Measurements from ENCODE around the gene RSAD1. TPM values are rescaled to one million over a fixed set of nuclear protein-coding genes. Genes with fewer than 3 reads are reported as not detected.

The RSAD1 gene
- polyA plus RNA-seq, 1 of the 3 experiments (the other 2 are of a cell fraction) = 44.7 TPM

DNA sequence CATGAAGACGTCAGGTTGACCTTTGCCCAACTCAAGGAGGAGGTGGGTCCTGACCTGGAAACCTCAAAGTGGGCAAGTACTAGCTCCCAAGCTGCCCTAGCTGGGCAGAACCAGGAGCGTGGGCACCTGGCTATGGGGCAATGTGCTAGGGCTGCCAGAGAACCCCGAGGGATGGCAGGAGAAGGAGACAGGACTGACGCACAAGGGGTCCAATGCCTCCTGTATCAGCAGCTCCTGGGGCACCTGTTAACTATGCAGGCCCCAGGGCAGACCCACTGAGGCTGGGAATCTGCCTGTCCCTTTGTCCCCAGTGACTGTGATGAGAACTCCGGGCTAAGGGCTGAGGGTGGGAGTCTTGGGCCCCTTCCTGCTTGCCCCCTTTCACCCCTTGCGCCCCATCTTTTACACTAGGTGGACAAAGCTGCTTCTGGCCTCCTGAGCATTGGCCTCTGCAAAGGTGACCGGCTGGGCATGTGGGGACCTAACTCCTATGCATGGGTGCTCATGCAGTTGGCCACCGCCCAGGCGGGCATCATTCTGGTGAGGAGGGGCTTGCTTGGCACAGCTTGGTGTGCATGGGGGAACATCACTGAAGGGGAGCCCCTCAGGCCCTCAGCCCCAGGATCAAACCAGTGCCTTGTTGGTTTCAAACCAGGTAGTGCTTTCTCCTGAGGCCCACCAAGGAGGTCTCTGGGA is 17.7 kb upstream of the RSAD1 start:
- TF ChIP-seq EZH2phosphoT487 (IDR thresholded peaks at IDR 0.05; ENCODE audit: borderline replicate concordance, low read depth) (no peak), YY1 (IDR thresholded peaks at IDR 0.05; ENCODE audit: low read depth) (no peak), RCOR1 (IDR thresholded peaks at IDR 0.05; ENCODE audit: low read length) (no peak), FOSL2 (IDR thresholded peaks at IDR 0.05; ENCODE audit: borderline replicate concordance, low read depth) (no peak), FOXJ3 (CRISPR knock-in tag; IDR thresholded peaks at IDR 0.05) (no peak)
- TF ChIP-seq, protein P1, sequence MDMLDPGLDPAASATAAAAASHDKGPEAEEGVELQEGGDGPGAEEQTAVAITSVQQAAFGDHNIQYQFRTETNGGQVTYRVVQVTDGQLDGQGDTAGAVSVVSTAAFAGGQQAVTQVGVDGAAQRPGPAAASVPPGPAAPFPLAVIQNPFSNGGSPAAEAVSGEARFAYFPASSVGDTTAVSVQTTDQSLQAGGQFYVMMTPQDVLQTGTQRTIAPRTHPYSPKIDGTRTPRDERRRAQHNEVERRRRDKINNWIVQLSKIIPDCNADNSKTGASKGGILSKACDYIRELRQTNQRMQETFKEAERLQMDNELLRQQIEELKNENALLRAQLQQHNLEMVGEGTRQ (IDR thresholded peaks at IDR 0.05; ENCODE audit: borderline replicate concordance, low read depth, low read length) = no peak
- TF ChIP-seq, protein P2, sequence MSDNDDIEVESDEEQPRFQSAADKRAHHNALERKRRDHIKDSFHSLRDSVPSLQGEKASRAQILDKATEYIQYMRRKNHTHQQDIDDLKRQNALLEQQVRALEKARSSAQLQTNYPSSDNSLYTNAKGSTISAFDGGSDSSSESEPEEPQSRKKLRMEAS (IDR thresholded peaks at IDR 0.05; ENCODE audit: low read depth) = no peak
- CTCF ChIA-PET = interaction anchor here (0.6 to 4.1 kb wide), 4 partner anchors 12 to 186 kb away, joined by 3 to 18 read pairs (median 9); partner anchors contain the start of gene RSAD1

DNA sequence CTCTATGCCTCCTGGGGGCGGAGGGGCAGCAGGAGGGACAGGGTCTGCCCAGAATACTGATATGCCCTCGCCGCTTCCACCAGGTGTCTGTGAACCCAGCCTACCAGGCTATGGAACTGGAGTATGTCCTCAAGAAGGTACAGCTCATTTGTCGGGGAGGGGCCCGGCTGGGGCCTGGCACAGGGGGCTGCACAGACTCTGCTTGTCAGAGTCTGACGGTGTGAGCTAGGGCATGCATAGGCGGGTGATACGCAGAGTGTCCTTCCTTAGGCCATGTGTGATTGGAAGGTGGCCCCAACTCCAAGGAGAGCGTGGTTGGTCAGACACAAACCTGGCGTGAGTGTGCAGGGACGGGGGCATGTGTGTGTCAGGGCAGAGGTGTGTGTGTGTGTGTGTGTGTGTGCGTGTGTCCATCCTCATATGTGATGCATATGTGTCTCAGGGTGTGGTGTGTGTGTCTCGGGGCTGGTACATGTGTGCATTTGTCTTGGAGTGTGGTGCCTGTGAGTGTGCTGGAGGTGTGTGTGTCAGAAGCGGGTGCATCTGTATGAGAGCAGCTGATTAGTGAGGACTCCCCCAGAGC is 17.0 kb upstream of the RSAD1 start:
- no peaks in the 10 kb centered on the region for H3K4me1 ChIP-seq (ENCODE audit: control insufficient read depth in 1 of 2, insufficient read depth in 2 of 2, low read depth in 1 of 2, low read length in 1 of 2)
- no peaks in the 10 kb centered on the region for H3F3A ChIP-seq (replicated peaks; ENCODE audit: insufficient read depth)
- TF ChIP-seq FOSL2 (IDR thresholded peaks at IDR 0.05; ENCODE audit: borderline replicate concordance, low read depth) (no peak), RXRA (IDR thresholded peaks at IDR 0.05; ENCODE audit: borderline replicate concordance, low read depth) (no peak), TAF1 (IDR thresholded peaks at IDR 0.05; ENCODE audit: borderline replicate concordance, low read depth, low read length) (no peak), EZH2phosphoT487 (IDR thresholded peaks at IDR 0.05; ENCODE audit: borderline replicate concordance, low read depth) (no peak), JUND (IDR thresholded peaks at IDR 0.05) (no peak), RFX5 (IDR thresholded peaks at IDR 0.05; ENCODE audit: low read length) (no peak), SMC3 (IDR thresholded peaks at IDR 0.05; ENCODE audit: low read depth, low read length) (no peak)
- TF ChIP-seq, protein P1 (IDR thresholded peaks at IDR 0.05; ENCODE audit: borderline replicate concordance, low read depth, low read length) = no peak
- TF ChIP-seq, protein P3, sequence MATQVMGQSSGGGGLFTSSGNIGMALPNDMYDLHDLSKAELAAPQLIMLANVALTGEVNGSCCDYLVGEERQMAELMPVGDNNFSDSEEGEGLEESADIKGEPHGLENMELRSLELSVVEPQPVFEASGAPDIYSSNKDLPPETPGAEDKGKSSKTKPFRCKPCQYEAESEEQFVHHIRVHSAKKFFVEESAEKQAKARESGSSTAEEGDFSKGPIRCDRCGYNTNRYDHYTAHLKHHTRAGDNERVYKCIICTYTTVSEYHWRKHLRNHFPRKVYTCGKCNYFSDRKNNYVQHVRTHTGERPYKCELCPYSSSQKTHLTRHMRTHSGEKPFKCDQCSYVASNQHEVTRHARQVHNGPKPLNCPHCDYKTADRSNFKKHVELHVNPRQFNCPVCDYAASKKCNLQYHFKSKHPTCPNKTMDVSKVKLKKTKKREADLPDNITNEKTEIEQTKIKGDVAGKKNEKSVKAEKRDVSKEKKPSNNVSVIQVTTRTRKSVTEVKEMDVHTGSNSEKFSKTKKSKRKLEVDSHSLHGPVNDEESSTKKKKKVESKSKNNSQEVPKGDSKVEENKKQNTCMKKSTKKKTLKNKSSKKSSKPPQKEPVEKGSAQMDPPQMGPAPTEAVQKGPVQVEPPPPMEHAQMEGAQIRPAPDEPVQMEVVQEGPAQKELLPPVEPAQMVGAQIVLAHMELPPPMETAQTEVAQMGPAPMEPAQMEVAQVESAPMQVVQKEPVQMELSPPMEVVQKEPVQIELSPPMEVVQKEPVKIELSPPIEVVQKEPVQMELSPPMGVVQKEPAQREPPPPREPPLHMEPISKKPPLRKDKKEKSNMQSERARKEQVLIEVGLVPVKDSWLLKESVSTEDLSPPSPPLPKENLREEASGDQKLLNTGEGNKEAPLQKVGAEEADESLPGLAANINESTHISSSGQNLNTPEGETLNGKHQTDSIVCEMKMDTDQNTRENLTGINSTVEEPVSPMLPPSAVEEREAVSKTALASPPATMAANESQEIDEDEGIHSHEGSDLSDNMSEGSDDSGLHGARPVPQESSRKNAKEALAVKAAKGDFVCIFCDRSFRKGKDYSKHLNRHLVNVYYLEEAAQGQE (IDR thresholded peaks at IDR 0.05; ENCODE audit: low read depth, low read length) = no peak
- CTCF ChIA-PET = interaction anchor here (4.1 kb wide), 1 partner anchor 12 kb away, joined by 18 read pairs; no protein-coding TSS in a partner anchor
- no peaks in the 10 kb centered on the region for H3K79me2 ChIP-seq (ENCODE audit: insufficient read depth)
- no peak for DNase-seq
- H3K9me3 ChIP-seq = no peaks in the 10 kb centered on the region
- H3K36me3 ChIP-seq (replicated peaks in 1 of 2; ENCODE audit: control insufficient read depth in 1 of 2, insufficient read depth in 2 of 2, low read length in 1 of 2) = peaks cover 0 to 2% of the 10 kb centered on the region in 2 experiments
- no peaks in the 10 kb centered on the region for H3K27me3 ChIP-seq (ENCODE audit: insufficient read depth)
- POLR2A ChIA-PET = no interaction called here
- WGBS (ENCODE audit: low lambda C conversion rate) = 90% methylated on average over 14 of the region's 14 CpGs
- H3K9ac ChIP-seq = no peak overlapping the region
- H3K4me2 ChIP-seq = no peak overlapping the region
- H3K4me3 ChIP-seq (ENCODE audit: low read depth in 2 of 2, low read length in 1 of 2) = no peak overlapping the region
- H3K27ac ChIP-seq (ENCODE audit: low read depth in 2 of 2, low read length in 1 of 2) = no peak overlapping the region
- no peaks in the 10 kb centered on the region; the same call in 1 of the 2 replicates for H4K20me1 ChIP-seq (ENCODE audit: insufficient read depth)
- H3K9me2 ChIP-seq = no peaks in the 10 kb centered on the region
- H2AFZ ChIP-seq (ENCODE audit: low read depth) = no peak overlapping the region

More for the DNA sequence above, 17.7 kb upstream of the RSAD1 start:
- no peaks in the 10 kb centered on the region for H3K9me2 ChIP-seq
- no peaks in the 10 kb centered on the region for H3K27me3 ChIP-seq (ENCODE audit: insufficient read depth)
- DNase-seq = no peak
- POLR2A ChIA-PET = no interaction called here
- no peaks in the 10 kb centered on the region for H3F3A ChIP-seq (replicated peaks; ENCODE audit: insufficient read depth)
- H3K27ac ChIP-seq (ENCODE audit: low read depth in 2 of 2, low read length in 1 of 2) = no peak overlapping the region
- no peak overlapping the region for H2AFZ ChIP-seq (ENCODE audit: low read depth)
- 86% methylated on average over 9 of the region's 9 CpGs for WGBS (ENCODE audit: low lambda C conversion rate)
- no peak overlapping the region for H3K4me3 ChIP-seq (ENCODE audit: low read depth in 2 of 2, low read length in 1 of 2)
- H3K4me1 ChIP-seq (ENCODE audit: control insufficient read depth in 1 of 2, insufficient read depth in 2 of 2, low read depth in 1 of 2, low read length in 1 of 2) = no peaks in the 10 kb centered on the region
- peaks cover 0 to 2% of the 10 kb centered on the region in 2 experiments for H3K36me3 ChIP-seq (replicated peaks in 1 of 2; ENCODE audit: control insufficient read depth in 1 of 2, insufficient read depth in 2 of 2, low read length in 1 of 2)
- no peak overlapping the region for H3K4me2 ChIP-seq
- H3K9ac ChIP-seq = no peak overlapping the region
- no peaks in the 10 kb centered on the region for H3K9me3 ChIP-seq
- H3K79me2 ChIP-seq (ENCODE audit: insufficient read depth) = no peaks in the 10 kb centered on the region
- H4K20me1 ChIP-seq (ENCODE audit: insufficient read depth) = no peaks in the 10 kb centered on the region; the same call in 1 of the 2 replicates

All from SK-N-SH (cell line).